OCI-LY7 (cell line): Measurements from ENCODE around the gene AGPAT3. TPM values are rescaled to one million over a fixed set of nuclear protein-coding genes. Genes with fewer than 3 reads are reported as not detected.

Experiments used
- BruUV-seq: library from RNA; stranded (reverse); fragments of 400-500 nt; replicated peaks from 2 replicates; lab custom pipeline; 2021; lab: Mats Ljungman, UMichigan
- CTCF ChIA-PET: fragments of 300-600 bp; sonication (Branson Sonifier 250); formaldehyde crosslinking; loops from one replicate; lab custom pipeline; 2022; ENCODE audit warnings: antibody characterized with exemption; ENCODE audit not compliant: unreplicated experiment; lab: Charles Lee
- POLR2A ChIA-PET: fragments of 300-600 bp; sonication (Branson Sonifier 250); formaldehyde crosslinking; loops from one replicate; lab custom pipeline; 2022; ENCODE audit warnings: antibody characterized with exemption; lab: Charles Lee
- DNase-seq: peaks from one replicate; pipeline ENCODE4 v3.0.0-alpha.2; 2015; ENCODE audit warnings: low spot score
- H2AFZ ChIP-seq: fragments of 200-600 bp; sonication (generic), shearing (Covaris generic); 2 replicates; pipeline ENCODE4 v1.6.1; 2014; ENCODE audit warnings: mild to moderate bottlenecking, antibody characterized with exemption, low read length, moderate library complexity
- H3K27ac ChIP-seq: fragments of 200-600 bp; sonication (generic); 2 replicates; pipeline ENCODE4 v1.5.1; 2014; ENCODE audit warnings: mixed run types, low read depth, mild to moderate bottlenecking, moderate library complexity, low read length, inconsistent platforms; ENCODE audit not compliant: poor library complexity, severe bottlenecking
- H3K36me3 ChIP-seq: fragments of 200-600 bp; sonication (generic); 2 replicates; pipeline ENCODE4 v1.6.1; 2014; ENCODE audit warnings: mild to moderate bottlenecking, antibody characterized with exemption, low read length, moderate library complexity, mixed read lengths; ENCODE audit not compliant: insufficient read depth
- H3K4me1 ChIP-seq: fragments of 200-600 bp; sonication (generic); 2 replicates; pipeline ENCODE4 v1.5.1; 2014; ENCODE audit warnings: mild to moderate bottlenecking, low read length; ENCODE audit not compliant: insufficient read depth, poor library complexity, severe bottlenecking
- H3K4me2 ChIP-seq: fragments of 200-600 bp; sonication (generic); 2 replicates; pipeline ENCODE4 v1.6.1; 2014; ENCODE audit warnings: mild to moderate bottlenecking, low read length
- H3K4me3 ChIP-seq: fragments of 200-600 bp; sonication (generic); 2 replicates; pipeline ENCODE4 v1.5.1; 2014; ENCODE audit warnings: mild to moderate bottlenecking, low read depth, low read length; ENCODE audit not compliant: poor library complexity, severe bottlenecking
- H3K79me2 ChIP-seq: fragments of 200-600 bp; sonication (generic); 2 replicates; pipeline ENCODE4 v1.6.1; 2016; ENCODE audit warnings: low read depth, mild to moderate bottlenecking, low read length, moderate library complexity, mixed read lengths; ENCODE audit not compliant: insufficient read depth
- H3K9me2 ChIP-seq: fragments of 200-600 bp; sonication (generic); 2 replicates; pipeline ENCODE4 v1.6.1; 2016; ENCODE audit warnings: mild to moderate bottlenecking, low read length, mixed read lengths; ENCODE audit not compliant: insufficient read depth
- H3K9me3 ChIP-seq: fragments of 200-600 bp; sonication (generic); 2 replicates; pipeline ENCODE4 v1.6.1; 2014; ENCODE audit warnings: mild to moderate bottlenecking, mixed run types, low read length, mixed read lengths
- H4K20me1 ChIP-seq: fragments of 200-600 bp; sonication (generic); 2 replicates; pipeline ENCODE4 v1.6.1; 2014; ENCODE audit warnings: mild to moderate bottlenecking, antibody characterized with exemption, low read length, moderate library complexity, mixed read lengths; ENCODE audit not compliant: insufficient read depth
- CTCF ChIP-seq: fragments of 200-600 bp; sonication (generic); conservative IDR thresholded peaks from 2 replicates; pipeline ENCODE4 v1.5.1; 2014; ENCODE audit warnings: mild to moderate bottlenecking, antibody characterized with exemption, low read length, moderate library complexity, mixed read lengths
- EZH2phosphoT487 ChIP-seq: fragments of 200-600 bp; sonication (generic); IDR thresholded peaks from 2 replicates; pipeline ENCODE4 v1.6.1; 2018; ENCODE audit warnings: low read depth, borderline replicate concordance, mild to moderate bottlenecking, mixed run types, antibody characterized with exemption, low read length, moderate library complexity, mixed read lengths
- intact Hi-C: fragments of 100-400 bp; cut with micrococcal nuclease; formaldehyde crosslinking; loops from one replicate; pipeline ENCODE4 v1.10.0; 2022; ENCODE audit not compliant: unreplicated experiment
- total RNA-seq, 2 experiments: library from RNA; depleted of rRNA in 1 of 2; stranded (reverse); fragments of >200 nt in 1 of 2; shearing (Covaris generic) in 1 of 2; gene quantifications; 2 replicates each; pipeline ENCODE4 v1.2.3, GENCODE V29; 2014 to 2022

AGPAT3 gene
- total RNA-seq, 2 experiments from 2014 or later, result 9.2 to 33.4 TPM

GRCh38 chr21:43992121-43992520, 127.1 kb downstream of the AGPAT3 start:
- H2AFZ ChIP-seq, result no peak overlapping the region
- H3K9me2 ChIP-seq, result no peaks in the 10 kb centered on the region
- no peak overlapping the region for H3K27ac ChIP-seq
- H3K4me3 ChIP-seq, result no peak overlapping the region
- H3K36me3 ChIP-seq, result no peaks in the 10 kb centered on the region
- no peak overlapping the region for H3K4me2 ChIP-seq
- H3K9me3 ChIP-seq, result no peaks in the 10 kb centered on the region
- no peak for TF ChIP-seq CTCF
- no peaks in the 10 kb centered on the region for H3K4me1 ChIP-seq
- ChIA-PET CTCF (no interaction called here), POLR2A (no interaction called here)
- H4K20me1 ChIP-seq, result no peaks in the 10 kb centered on the region
- no TSS peak for BruUV-seq
- no peak for DNase-seq
- intact Hi-C loops, result no loop called here
- H3K79me2 ChIP-seq, result no peaks in the 10 kb centered on the region

DNA sequence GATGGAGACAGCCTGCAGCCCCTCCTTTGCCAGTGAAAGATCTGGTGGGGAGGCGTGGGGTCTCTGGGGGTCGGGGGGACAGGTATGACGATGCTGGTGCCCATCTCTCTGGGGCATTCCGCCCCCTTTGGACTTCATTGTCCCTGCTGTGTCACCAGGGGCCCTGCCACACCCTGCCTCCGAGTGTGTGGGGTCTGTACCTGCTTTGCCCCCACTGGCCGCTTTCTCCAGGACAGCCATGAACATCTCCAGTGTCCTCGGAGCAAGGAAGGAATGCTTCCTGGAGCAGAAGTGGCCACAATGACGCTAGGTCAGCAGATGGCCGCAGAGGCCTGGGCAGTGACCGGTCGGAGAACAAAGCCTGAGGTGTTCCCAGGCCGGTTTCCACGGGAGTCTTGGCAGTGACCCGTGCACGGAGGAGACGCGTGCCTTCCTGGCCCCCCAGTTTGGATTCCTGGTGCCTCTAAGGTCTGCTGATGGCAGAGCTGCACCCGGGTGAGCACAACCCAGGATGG, 128.5 kb downstream of the AGPAT3 start:
- no peak for TF ChIP-seq EZH2phosphoT487
- no peak for TF ChIP-seq CTCF
- H2AFZ ChIP-seq, result no peak overlapping the region
- H3K36me3 ChIP-seq, result no peaks in the 10 kb centered on the region
- DNase-seq, result no peak
- H3K4me2 ChIP-seq, result no peak overlapping the region
- no peaks in the 10 kb centered on the region for H3K4me1 ChIP-seq
- no TSS peak for BruUV-seq
- H3K9me2 ChIP-seq, result no peaks in the 10 kb centered on the region
- no peaks in the 10 kb centered on the region for H4K20me1 ChIP-seq
- no peaks in the 10 kb centered on the region for H3K79me2 ChIP-seq
- no peak overlapping the region for H3K27ac ChIP-seq
- H3K4me3 ChIP-seq, result no peak overlapping the region
- CTCF ChIA-PET, result no interaction called here
- POLR2A ChIA-PET, result no interaction called here
- H3K9me3 ChIP-seq, result no peaks in the 10 kb centered on the region
- intact Hi-C loops, result no loop called here

GRCh38 chr21:43994085-43994484, 129.1 kb downstream of the AGPAT3 start:
- intact Hi-C loops, result no loop called here
- DNase-seq, result no peak
- no peak overlapping the region for H3K4me3 ChIP-seq
- H3K27ac ChIP-seq, result no peak overlapping the region
- ChIA-PET CTCF (no interaction called here), POLR2A (no interaction called here)
- H3K4me2 ChIP-seq, result no peak overlapping the region
- H3K79me2 ChIP-seq, result no peaks in the 10 kb centered on the region
- no peaks in the 10 kb centered on the region for H3K9me3 ChIP-seq
- no peak for TF ChIP-seq CTCF
- no peak overlapping the region for H2AFZ ChIP-seq
- BruUV-seq, result no TSS peak
- H3K9me2 ChIP-seq, result no peaks in the 10 kb centered on the region
- H3K4me1 ChIP-seq, result no peaks in the 10 kb centered on the region
- no peaks in the 10 kb centered on the region for H3K36me3 ChIP-seq
- no peaks in the 10 kb centered on the region for H4K20me1 ChIP-seq
